Spleen (tissue), 11 donors: Measurements from ENCODE around the gene COIL. TPM values are rescaled to one million over a fixed set of nuclear protein-coding genes. Genes with fewer than 3 reads are reported as not detected.

Source experiments
- DNase-seq: peaks from one replicate; pipeline ENCODE4 v3.0.0-alpha.2; 2020
- H3K27ac ChIP-seq, 8 donors: fragments of 200-600 bp; sonication (generic) in 7 of 8; 1 replicate in 4 of 8; 2 replicates in 4 of 8; pipeline versions ENCODE4 v1.5.0 to v1.8.0; 2016 to 2021; ENCODE audit warnings: inconsistent platforms in 4 of 8, mild to moderate bottlenecking in 4 of 8, moderate library complexity in 1 of 8
- H3K27me3 ChIP-seq, 7 donors: fragments of 200-600 bp; sonication (generic) in 6 of 7; replicated peaks in 1 of 7; 1 replicate in 4 of 7; 2 replicates in 3 of 7; pipeline versions ENCODE4 v1.5.0 to v1.8.0; 2016 to 2021; ENCODE audit warnings: inconsistent platforms in 3 of 7, mild to moderate bottlenecking in 1 of 7
- H3K36me3 ChIP-seq, 6 donors: fragments of 200-600 bp; sonication (generic) in 5 of 6; 1 replicate in 4 of 6; 2 replicates in 2 of 6; pipeline versions ENCODE4 v1.5.0 to v1.8.0; 2016 to 2021; ENCODE audit warnings: inconsistent platforms in 2 of 6
- H3K4me1 ChIP-seq, 6 donors: fragments of 200-600 bp; sonication (generic) in 5 of 6; 1 replicate in 3 of 6; 2 replicates in 3 of 6; pipeline versions ENCODE4 v1.5.0 to v1.8.0; 2016 to 2021; ENCODE audit warnings: inconsistent platforms in 3 of 6
- H3K4me3 ChIP-seq, 8 donors: fragments of 200-600 bp; sonication (generic) in 7 of 8; 1 replicate in 4 of 8; 2 replicates in 4 of 8; pipeline versions ENCODE4 v1.5.0 to v1.8.0; 2016 to 2021; ENCODE audit warnings: inconsistent platforms in 4 of 8, mild to moderate bottlenecking in 4 of 8, moderate library complexity in 2 of 8
- H3K9me3 ChIP-seq, 8 donors: fragments of 200-600 bp; sonication (generic) in 7 of 8; 1 replicate in 4 of 8; 2 replicates in 4 of 8; pipeline versions ENCODE4 v1.5.0 to v1.8.0; 2016 to 2021; ENCODE audit warnings: inconsistent platforms in 4 of 8
- POLR2A ChIP-seq, 3 donors: fragments of 450-650 bp; IDR thresholded peaks; one replicate each; pipeline ENCODE4 v1.5.1; 2017; ENCODE audit warnings: antibody characterized with exemption in 3 of 3, mild to moderate bottlenecking in 1 of 3
- POLR2AphosphoS5 ChIP-seq, 3 donors: sonication (generic); formaldehyde crosslinking; IDR thresholded peaks; one replicate each; pipeline ENCODE4 v1.5.1; 2017; ENCODE audit warnings: antibody characterized with exemption in 3 of 3
- WGBS, 5 donors: extraction: QIAGEN DNeasy Blood & Tissue Kit in 3 of 5; methylation state at CpG; one replicate each; pipeline versions ENCODE4 v1.1.5 to v1.1.7; 2013 to 2018; 5-methylcytosine and 5-hydroxymethylcytosine counted together
- intact Hi-C: fragments of 100-400 bp; cut with DNase I; formaldehyde crosslinking; loops from one replicate; pipeline ENCODE4 v1.15.0; 2023; ENCODE audit warnings: low total_unique reads
- polyA plus RNA-seq, 3 donors: library from polyadenylated mRNA; stranded (reverse); fragments of 200-250 nt; gene quantifications; one replicate each; pipeline ENCODE4 v1.2.1, GENCODE V29; 2013
- total RNA-seq, 7 donors: library from RNA; depleted of rRNA in 3 of 7; stranded (reverse); fragments of >200 nt in 3 of 7; fragmentation: NEBNext Ultra II Directional in 4 of 7; extraction: Animal tissue kit (Norgen Biotek cat#: 25700) in 4 of 7; gene quantifications; one replicate each; pipeline versions ENCODE4 v1.1.0 to v1.2.1, GENCODE V29; 2016 to 2021
- TF ChIP-seq, protein P1 (sequence below), 11 experiments: fragments of 200-600 bp in 7 of 11; fragments of 450-650 bp in 4 of 11; sonication (generic) in 4 of 11; IDR thresholded peaks in 8 of 11; conservative IDR thresholded peaks in 3 of 11; 1 replicate in 7 of 11; 2 replicates in 4 of 11; pipeline versions ENCODE4 v1.4.0 to v1.8.0; 2016 to 2021; ENCODE audit warnings: antibody characterized with exemption in 11 of 11, inconsistent platforms in 4 of 11, mild to moderate bottlenecking in 1 of 11
- donor health status: healthy with polysubstance abuse.
- donor health status: DM: no; HTN: no; CAD: no; lungs with moderate emphysema.
- donor health status: DM: no; HTN: no; CAD: no.
- donor health status: Bipolar disorder and iron deficiency.
- donor health status: healthy.
- donor health status: DM: no; HTN: no; CAD: no.
- donor health status: DM: yes; HTN: yes; CAD: no.

The COIL gene
- total and polyA plus RNA-seq, 10 donors, result 10.0 to 22.7 (median 14.8) TPM

DNA sequence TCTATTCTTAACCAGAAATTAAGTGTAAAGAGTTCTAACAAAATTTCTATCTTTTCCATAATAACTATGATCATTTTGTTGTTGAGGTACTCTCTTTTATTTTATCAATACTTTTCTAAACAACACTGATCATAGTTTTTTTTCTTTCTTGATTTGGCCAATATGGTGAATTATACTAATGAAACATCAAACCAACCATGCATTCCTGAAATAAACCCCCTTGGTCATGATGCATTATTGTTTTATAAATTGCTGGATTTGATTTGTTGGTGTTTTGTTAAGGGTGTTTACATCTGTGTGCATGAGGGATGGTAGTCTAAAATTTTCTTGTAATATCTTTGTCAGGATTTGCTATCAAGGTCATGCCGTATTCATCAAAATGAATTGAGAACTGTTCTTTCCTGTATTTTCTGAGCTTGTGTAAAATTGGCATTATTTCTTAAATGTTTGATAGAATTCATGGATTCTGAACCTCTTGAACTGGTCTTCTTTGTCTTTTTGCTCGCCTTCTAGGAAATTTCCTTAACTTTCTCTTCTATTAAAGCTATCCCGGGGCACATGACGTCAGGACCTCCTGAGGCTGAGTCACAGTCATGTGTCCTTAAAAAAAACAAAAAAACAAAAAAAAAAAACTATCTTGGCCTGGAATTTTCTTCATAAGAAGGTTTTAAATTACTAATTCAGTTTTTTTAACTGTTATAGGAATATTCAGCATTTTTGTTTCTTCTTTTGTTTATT, 43.1 kb downstream of the COIL start:
- H3K4me1 ChIP-seq, result peaks cover 6 to 44% (median 25%) of the 10 kb centered on the region in 6 donors
- H3K27me3 ChIP-seq, result no peaks in the 10 kb centered on the region
- peaks cover 0 to 12% (median 2%) of the 10 kb centered on the region in 8 donors for H3K9me3 ChIP-seq
- intact Hi-C loops, result no loop called here
- 87 to 93% (median 89%) methylated on average over 4 of the region's 4 CpGs for WGBS, 5 donors
- TF ChIP-seq POLR2AphosphoS5 (IDR thresholded peaks at IDR 0.05) (no peak), POLR2A (IDR thresholded peaks at IDR 0.05) (no peak)
- TF ChIP-seq, protein P1, sequence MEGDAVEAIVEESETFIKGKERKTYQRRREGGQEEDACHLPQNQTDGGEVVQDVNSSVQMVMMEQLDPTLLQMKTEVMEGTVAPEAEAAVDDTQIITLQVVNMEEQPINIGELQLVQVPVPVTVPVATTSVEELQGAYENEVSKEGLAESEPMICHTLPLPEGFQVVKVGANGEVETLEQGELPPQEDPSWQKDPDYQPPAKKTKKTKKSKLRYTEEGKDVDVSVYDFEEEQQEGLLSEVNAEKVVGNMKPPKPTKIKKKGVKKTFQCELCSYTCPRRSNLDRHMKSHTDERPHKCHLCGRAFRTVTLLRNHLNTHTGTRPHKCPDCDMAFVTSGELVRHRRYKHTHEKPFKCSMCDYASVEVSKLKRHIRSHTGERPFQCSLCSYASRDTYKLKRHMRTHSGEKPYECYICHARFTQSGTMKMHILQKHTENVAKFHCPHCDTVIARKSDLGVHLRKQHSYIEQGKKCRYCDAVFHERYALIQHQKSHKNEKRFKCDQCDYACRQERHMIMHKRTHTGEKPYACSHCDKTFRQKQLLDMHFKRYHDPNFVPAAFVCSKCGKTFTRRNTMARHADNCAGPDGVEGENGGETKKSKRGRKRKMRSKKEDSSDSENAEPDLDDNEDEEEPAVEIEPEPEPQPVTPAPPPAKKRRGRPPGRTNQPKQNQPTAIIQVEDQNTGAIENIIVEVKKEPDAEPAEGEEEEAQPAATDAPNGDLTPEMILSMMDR (IDR thresholded peaks at IDR 0.05 in 8 of 11, conservative IDR thresholded peaks at IDR 0.05 in 3 of 11), result no peak
- DNase-seq, result no peak
- H3K4me3 ChIP-seq, result no peak overlapping the region
- H3K36me3 ChIP-seq, result no peaks in the 10 kb centered on the region
- H3K27ac ChIP-seq, result peak overlapping the region in 5 of 8 donors; percentile 57 to 98 (median 94)

DNA sequence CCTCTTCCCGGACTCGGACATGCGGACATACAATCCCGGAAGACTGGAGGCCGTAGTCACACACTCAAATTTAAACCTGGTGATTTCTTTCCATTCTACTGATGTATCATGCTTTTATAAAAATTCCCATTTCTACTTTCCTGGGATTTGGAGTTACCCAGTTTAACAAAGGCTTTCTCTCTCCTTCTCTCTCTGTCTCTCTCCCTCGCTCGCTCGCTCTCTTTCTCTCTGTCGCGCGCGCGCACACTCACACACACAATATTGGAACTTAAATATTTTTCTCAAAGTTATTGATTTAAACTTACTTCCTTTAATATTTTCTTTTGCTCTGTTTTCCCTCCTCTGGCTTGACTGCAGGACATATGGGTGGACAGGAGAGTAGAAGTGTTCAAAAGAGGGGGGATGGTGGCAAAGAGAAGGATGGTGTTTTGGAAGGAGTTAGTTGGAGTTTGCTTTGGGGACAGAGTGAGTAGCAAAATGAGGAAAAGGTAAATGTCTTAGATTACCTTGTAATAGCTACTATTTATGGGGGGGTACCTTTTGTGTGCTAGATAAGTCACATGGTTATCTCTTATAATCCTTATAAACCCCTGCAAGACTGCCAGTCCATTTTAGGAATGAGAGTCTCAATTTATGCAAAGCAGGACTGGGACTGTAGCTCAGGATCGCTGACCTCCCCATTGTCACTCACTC, 46.1 kb downstream of the COIL start:
- 6 to 10% (median 9%) methylated on average over 14 of the region's 14 CpGs for WGBS, 5 donors
- DNase-seq, result no peak
- Histone ChIP-seq H3K27ac (peak overlapping the region; percentile 93 to 98 (median 96)), H3K4me1 (peaks cover 33 to 74% (median 55%) of the 10 kb centered on the region in 6 donors), H3K4me3 (peak overlapping the region; percentile 74 to 99 (median 92)), H3K9me3 (peaks cover 0 to 12% (median 2%) of the 10 kb centered on the region in 8 donors), H3K36me3 (peaks cover 0 to 18% (median 0%) of the 10 kb centered on the region in 6 donors), H3K27me3 (no peaks in the 10 kb centered on the region)
- intact Hi-C loops, result no loop called here
- TF ChIP-seq POLR2A (IDR thresholded peaks at IDR 0.05) (no peak), POLR2AphosphoS5 (IDR thresholded peaks at IDR 0.05) (no peak)
- TF ChIP-seq, protein P1 (IDR thresholded peaks at IDR 0.05 in 8 of 11, conservative IDR thresholded peaks at IDR 0.05 in 3 of 11), result no peak

DNA sequence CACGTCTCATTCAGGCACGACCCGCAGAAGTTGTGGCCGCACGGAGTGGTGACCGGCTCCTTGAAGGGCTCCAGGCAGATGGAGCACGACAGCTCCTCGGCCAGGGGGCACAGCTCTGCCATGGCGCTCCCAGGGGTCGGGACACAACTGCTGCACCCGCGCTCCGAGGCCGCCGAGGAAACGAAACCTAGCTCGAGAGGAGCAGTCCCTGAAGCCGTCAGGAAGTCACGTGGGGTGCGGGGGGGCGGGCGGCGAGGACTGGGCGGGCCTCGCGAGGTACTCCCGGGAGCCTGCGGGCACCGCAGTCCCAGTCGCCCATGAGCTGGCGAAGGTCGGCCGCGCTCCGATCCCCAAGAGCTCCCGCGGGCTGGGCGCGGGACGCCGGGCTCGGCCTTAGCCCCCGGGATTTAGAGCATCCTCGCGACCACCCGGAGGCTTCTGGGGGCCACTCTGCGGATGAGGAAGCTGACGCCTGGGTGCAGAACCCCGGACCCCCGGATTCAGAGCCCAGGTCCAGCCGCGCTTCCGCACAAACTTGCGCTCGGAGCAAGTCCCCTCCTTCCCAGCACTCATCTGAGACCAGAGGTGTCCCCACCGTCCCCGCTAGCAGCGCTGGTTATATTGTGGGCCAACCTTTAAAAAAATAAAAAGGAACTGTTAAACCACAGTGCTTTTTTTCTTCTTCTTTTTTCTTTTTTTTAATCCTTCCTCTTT, 46.8 kb downstream of the COIL start, which contains the start of gene TRIM25:
TRIM25 (minus strand) TSS at position 183 of the 714 bp plus-strand sequence; CDS start at position 122, 61 bp downstream.
- peaks cover 0 to 22% (median 0%) of the 10 kb centered on the region in 6 donors for H3K36me3 ChIP-seq
- H3K27ac ChIP-seq, result peak within 1 kb of the TSS; percentile 93 to 98 (median 96)
- TF ChIP-seq POLR2AphosphoS5 (IDR thresholded peaks at IDR 0.05) (peak; percentile 95 to 98 (median 97)), POLR2A (IDR thresholded peaks at IDR 0.05) (peak; percentile 58 to 96 (median 67))
- TF ChIP-seq, protein P1 (IDR thresholded peaks at IDR 0.05 in 8 of 11, conservative IDR thresholded peaks at IDR 0.05 in 3 of 11), result peak in 3 of 11 experiments; percentile 7 to 33 (median 12)
- WGBS, 5 donors, result 0 to 1% (median 0%) methylated on average over 19 to 58 of the region's 58 CpGs
- intact Hi-C loops, result no loop called here
- DNase-seq, result peak; percentile 98
- peak within 1 kb of the TSS; percentile 74 to 99 (median 92) for H3K4me3 ChIP-seq
- peaks cover 40 to 81% (median 62%) of the 10 kb centered on the region in 6 donors for H3K4me1 ChIP-seq
- H3K27me3 ChIP-seq, result no peaks in the 10 kb centered on the region
- peaks cover 0 to 12% (median 2%) of the 10 kb centered on the region in 8 donors for H3K9me3 ChIP-seq
